T-helper 17 cell (primary cell): ENCODE measurements around the gene PRSS22. TPM values are rescaled to one million over a fixed set of nuclear protein-coding genes. Genes with fewer than 3 reads are reported as not detected.

ENCODE experiments used
- ATAC-seq: fragments of 150-1000 bp; cut with Tn5 transposase; 2 replicates; pipeline ENCODE4 v1.10.0; 2021; ENCODE audit warnings: mild to moderate bottlenecking, moderate library complexity
- DNase-seq, 3 donors: peaks; one replicate each; pipeline versions ENCODE4 v3.0.0 to v3.0.0-alpha.2; 2020 to 2021
- H3K9me3 ChIP-seq: one replicate; pipeline ENCODE4 v1.7.0; 2013; ENCODE audit warnings: low read length, mild to moderate bottlenecking; ENCODE audit not compliant: control insufficient read depth, poor library complexity, severe bottlenecking
- H3K27ac Mint-ChIP-seq: one replicate; pipeline ENCODE4 v1.8.0; 2022; ENCODE audit warnings: mild to moderate bottlenecking, moderate library complexity, mixed read lengths
- H3K27me3 Mint-ChIP-seq: one replicate; pipeline ENCODE4 v1.8.0; 2022; ENCODE audit warnings: mixed read lengths
- H3K36me3 Mint-ChIP-seq: one replicate; pipeline ENCODE4 v1.8.0; 2022; ENCODE audit warnings: low read depth, mixed read lengths
- H3K4me1 Mint-ChIP-seq: one replicate; pipeline ENCODE4 v1.8.0; 2022; ENCODE audit warnings: mild to moderate bottlenecking, mixed read lengths
- H3K4me3 Mint-ChIP-seq: one replicate; pipeline ENCODE4 v1.8.0; 2022; ENCODE audit warnings: mild to moderate bottlenecking, moderate library complexity, mixed read lengths
- total RNA-seq, 4 donors: library from RNA in 2 of 4; stranded (reverse) in 2 of 4; gene quantifications; one replicate each; pipeline ENCODE4 v1.2.3 and lab custom pipeline; 2022 to 2026

The PRSS22 gene
- total RNA-seq, 2 donors from 2014 or later: 0.37 to 0.92 TPM

GRCh38 chr16:2817340-2818271, 40.4 kb downstream of the PRSS22 start:
- no peak for ATAC-seq
- H3K4me1 Mint-ChIP-seq: no peaks in the 10 kb centered on the region
- no peak overlapping the region for H3K27ac Mint-ChIP-seq
- no peaks in the 10 kb centered on the region for H3K9me3 ChIP-seq
- H3K4me3 Mint-ChIP-seq: no peak overlapping the region
- peaks cover 5% of the 10 kb centered on the region for H3K27me3 Mint-ChIP-seq
- DNase-seq: no peak
- no peaks in the 10 kb centered on the region for H3K36me3 Mint-ChIP-seq

DNA sequence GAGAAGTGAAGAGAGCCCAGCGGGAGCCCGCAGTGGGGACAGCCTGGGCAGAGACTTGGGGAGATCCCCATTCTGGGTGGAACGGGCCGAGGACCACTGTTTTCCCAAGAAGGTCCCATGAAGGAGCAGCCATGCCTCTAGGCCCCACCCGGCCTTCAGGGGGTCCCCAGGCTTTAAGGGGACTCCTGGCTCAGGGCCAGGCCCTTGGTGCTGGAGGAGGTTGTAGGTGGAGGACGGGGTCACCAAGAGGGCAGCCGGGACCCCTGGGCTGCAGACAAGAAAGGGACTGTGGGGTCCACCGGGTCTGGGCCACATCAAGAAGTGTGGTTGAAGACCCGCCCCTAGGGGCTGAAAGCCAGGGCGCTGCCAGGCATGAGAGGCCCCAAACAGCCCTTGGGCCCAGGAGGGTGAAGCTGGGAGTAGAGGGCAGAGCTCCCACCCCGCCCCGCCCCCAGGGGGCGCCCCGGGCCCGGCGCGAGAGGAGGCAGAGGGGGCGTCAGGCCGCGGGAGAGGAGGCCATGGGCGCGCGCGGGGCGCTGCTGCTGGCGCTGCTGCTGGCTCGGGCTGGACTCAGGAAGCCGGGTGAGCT, 41.1 kb downstream of the PRSS22 start, which contains the start of gene PRSS21:
TSS of gene PRSS21 (plus strand) at position 487 of the 589 bp plus-strand sequence. CDS start at position 519, 32 bp downstream.
- H3K4me3 Mint-ChIP-seq: no peak within 1 kb of the TSS
- H3K4me1 Mint-ChIP-seq: no peaks in the 10 kb centered on the region
- ATAC-seq (peak; percentile 52), DNase-seq (peak in 1 of 3 donors; percentile 26)
- H3K27me3 Mint-ChIP-seq: peaks cover 5% of the 10 kb centered on the region
- no peaks in the 10 kb centered on the region for H3K36me3 Mint-ChIP-seq
- no peak within 1 kb of the TSS for H3K27ac Mint-ChIP-seq
- no peaks in the 10 kb centered on the region for H3K9me3 ChIP-seq

DNA sequence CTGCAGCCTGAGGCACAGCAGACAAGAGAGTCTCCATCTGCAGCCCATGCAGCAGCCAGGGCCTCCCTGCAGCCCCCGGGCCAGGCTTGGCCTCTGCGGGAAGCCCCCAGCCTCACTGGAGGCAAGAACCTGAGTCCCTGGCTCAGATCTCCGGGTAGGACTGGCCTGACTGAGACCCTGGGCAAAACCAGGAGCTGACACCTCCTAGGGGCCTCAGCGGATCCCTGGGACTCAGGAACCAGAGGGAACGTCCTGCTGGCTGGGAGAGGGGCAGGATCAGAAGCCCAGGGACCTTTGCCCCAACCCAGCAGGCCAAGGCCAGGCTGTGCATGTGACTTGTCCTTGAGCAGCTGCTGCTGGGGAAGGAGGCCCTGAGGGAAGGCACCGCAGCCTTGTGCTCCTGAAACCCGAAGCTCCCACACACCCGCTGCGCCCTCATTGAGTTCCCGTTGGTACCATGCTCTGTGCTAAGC, 42.6 kb downstream of the PRSS22 start:
- Mint-ChIP-seq H3K27ac (no peak overlapping the region), H3K36me3 (no peaks in the 10 kb centered on the region), H3K4me3 (no peak overlapping the region), H3K4me1 (no peaks in the 10 kb centered on the region), H3K27me3 (peaks cover 8% of the 10 kb centered on the region)
- no peaks in the 10 kb centered on the region for H3K9me3 ChIP-seq
- no peak for DNase-seq
- no peak for ATAC-seq

DNA sequence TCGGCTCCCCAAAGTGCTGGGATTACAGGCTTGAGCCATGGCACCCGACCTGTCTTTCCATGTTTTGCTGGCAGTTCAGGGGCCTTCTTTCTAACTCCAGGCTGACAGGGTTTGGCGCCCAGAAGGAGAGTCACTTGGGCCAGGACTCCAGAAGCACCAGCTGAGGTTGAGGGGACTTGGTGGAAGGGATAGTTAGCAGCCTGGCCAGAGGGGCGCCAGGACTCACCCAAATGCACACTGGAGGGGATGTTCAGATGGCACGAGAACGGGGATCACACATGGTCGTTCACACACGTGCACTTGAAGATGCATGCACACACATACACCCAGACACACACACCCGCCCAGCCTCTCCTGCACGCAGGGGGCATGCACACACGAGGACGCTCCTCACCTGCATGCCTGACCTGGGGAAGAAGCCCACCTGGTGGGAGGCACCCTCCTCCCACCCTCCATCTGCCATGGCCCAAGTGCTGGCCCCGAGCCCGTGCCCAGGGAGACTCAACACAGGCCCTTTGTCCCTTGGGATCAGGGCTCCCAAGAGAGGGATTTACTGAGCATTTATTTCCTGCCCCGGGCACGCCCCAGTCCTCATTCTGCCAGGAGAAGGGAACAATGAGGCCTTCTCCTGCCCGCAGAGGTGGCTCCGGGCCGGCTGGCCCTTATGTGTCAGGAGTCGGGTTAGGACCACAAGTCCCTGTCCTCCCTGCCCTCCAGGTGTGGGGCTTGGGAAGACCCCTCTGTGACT, 43.2 kb downstream of the PRSS22 start:
- H3K4me1 Mint-ChIP-seq: no peaks in the 10 kb centered on the region
- H3K27ac Mint-ChIP-seq: no peak overlapping the region
- H3K27me3 Mint-ChIP-seq: peaks cover 14% of the 10 kb centered on the region
- DNase-seq (no peak), ATAC-seq (no peak)
- no peak overlapping the region for H3K4me3 Mint-ChIP-seq
- H3K36me3 Mint-ChIP-seq: no peaks in the 10 kb centered on the region
- H3K9me3 ChIP-seq: no peaks in the 10 kb centered on the region

DNA sequence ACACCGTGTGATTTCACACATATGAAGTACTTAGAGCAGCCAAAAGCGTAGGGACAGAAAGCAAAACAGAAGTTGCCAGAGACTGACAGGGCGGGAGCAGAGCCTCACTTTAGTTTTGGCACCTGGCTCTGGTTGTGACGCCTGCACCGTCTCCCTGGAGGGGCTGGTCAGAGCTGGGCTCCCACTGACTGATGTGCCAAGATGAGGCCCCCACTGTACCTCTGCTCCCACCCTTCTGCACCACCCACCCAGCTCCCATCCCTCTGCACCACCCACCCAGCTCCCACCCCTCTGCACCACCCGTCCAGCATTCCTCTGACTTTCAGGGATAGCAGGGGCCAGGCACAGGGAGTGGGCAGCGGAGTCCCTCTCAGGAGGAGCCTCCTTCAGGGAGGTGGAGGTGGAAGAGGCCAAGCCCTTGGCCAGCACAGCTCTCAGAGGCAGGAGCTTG, 44.2 kb downstream of the PRSS22 start:
- Mint-ChIP-seq H3K4me1 (no peaks in the 10 kb centered on the region), H3K27ac (no peak overlapping the region), H3K36me3 (peaks cover 2% of the 10 kb centered on the region), H3K4me3 (no peak overlapping the region), H3K27me3 (peaks cover 19% of the 10 kb centered on the region)
- no peak for DNase-seq
- ATAC-seq: no peak
- no peaks in the 10 kb centered on the region for H3K9me3 ChIP-seq

- no peaks in the 10 kb centered on the region for H3K9me3 ChIP-seq
- Mint-ChIP-seq H3K36me3 (peaks cover 2% of the 10 kb centered on the region), H3K4me3 (no peak overlapping the region), H3K27me3 (peaks cover 31% of the 10 kb centered on the region), H3K4me1 (peaks cover 2% of the 10 kb centered on the region), H3K27ac (no peak overlapping the region)
- ATAC-seq (no peak), DNase-seq (no peak)
Measured at GRCh38 chr16:2811703-2812471, 46.1 kb downstream of the PRSS22 start.

GRCh38 chr16:2810651-2811050, 47.3 kb downstream of the PRSS22 start:
- H3K9me3 ChIP-seq: no peaks in the 10 kb centered on the region

GRCh38 chr16:2809149-2809760, 48.7 kb downstream of the PRSS22 start:
- ATAC-seq (no peak), DNase-seq (no peak)
- Mint-ChIP-seq H3K27ac (no peak overlapping the region), H3K36me3 (peaks cover 2% of the 10 kb centered on the region), H3K27me3 (peaks cover 38% of the 10 kb centered on the region), H3K4me3 (no peak overlapping the region), H3K4me1 (peaks cover 2% of the 10 kb centered on the region)
- H3K9me3 ChIP-seq: no peaks in the 10 kb centered on the region

More at GRCh38 chr16:2810651-2811050, 47.3 kb downstream of the PRSS22 start:
- ATAC-seq: no peak
- Mint-ChIP-seq H3K4me1 (peaks cover 2% of the 10 kb centered on the region), H3K27ac (no peak overlapping the region), H3K36me3 (peaks cover 2% of the 10 kb centered on the region), H3K4me3 (no peak overlapping the region), H3K27me3 (peaks cover 38% of the 10 kb centered on the region)
- DNase-seq: no peak

DNA sequence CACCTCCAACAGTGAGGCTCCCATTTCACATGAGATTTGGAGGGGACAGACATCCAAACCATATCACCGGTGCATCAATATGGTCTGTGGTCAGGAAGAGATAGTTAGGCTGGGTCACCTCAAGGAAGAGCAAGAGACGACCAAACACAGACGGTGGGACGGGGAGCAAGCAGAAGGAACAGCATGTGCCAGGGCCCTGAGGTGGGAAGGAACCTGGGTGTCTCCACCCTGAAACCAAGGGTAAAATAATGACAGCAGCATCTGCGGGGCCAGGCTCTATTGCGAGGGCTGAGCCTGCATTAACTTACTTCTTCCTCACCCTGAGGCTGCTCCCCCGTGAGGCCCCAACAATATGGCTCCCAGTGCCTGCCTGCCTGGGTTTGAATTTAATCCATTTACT, 49.8 kb downstream of the PRSS22 start:
- no peak for ATAC-seq
- peaks cover 38% of the 10 kb centered on the region for H3K27me3 Mint-ChIP-seq
- no peak overlapping the region for H3K4me3 Mint-ChIP-seq
- no peak for DNase-seq
- H3K9me3 ChIP-seq: no peaks in the 10 kb centered on the region
- no peak overlapping the region for H3K27ac Mint-ChIP-seq
- peaks cover 2% of the 10 kb centered on the region for H3K4me1 Mint-ChIP-seq
- peaks cover 2% of the 10 kb centered on the region for H3K36me3 Mint-ChIP-seq

- Mint-ChIP-seq H3K27me3 (peaks cover 38% of the 10 kb centered on the region), H3K36me3 (peaks cover 2% of the 10 kb centered on the region), H3K4me3 (no peak overlapping the region), H3K4me1 (peaks cover 4% of the 10 kb centered on the region), H3K27ac (no peak overlapping the region)
- no peak for DNase-seq
- ATAC-seq: no peak
- H3K9me3 ChIP-seq: no peaks in the 10 kb centered on the region
Measured at GRCh38 chr16:2806286-2806685, 51.7 kb downstream of the PRSS22 start.

GRCh38 chr16:2804728-2805127, 53.2 kb downstream of the PRSS22 start:
- H3K36me3 Mint-ChIP-seq: peaks cover 2% of the 10 kb centered on the region
- DNase-seq (no peak), ATAC-seq (no peak)
- peaks cover 28% of the 10 kb centered on the region for H3K27me3 Mint-ChIP-seq
- no peaks in the 10 kb centered on the region for H3K9me3 ChIP-seq
- H3K4me1 Mint-ChIP-seq: peaks cover 4% of the 10 kb centered on the region
- H3K27ac Mint-ChIP-seq: no peak overlapping the region
- H3K4me3 Mint-ChIP-seq: no peak overlapping the region

DNA sequence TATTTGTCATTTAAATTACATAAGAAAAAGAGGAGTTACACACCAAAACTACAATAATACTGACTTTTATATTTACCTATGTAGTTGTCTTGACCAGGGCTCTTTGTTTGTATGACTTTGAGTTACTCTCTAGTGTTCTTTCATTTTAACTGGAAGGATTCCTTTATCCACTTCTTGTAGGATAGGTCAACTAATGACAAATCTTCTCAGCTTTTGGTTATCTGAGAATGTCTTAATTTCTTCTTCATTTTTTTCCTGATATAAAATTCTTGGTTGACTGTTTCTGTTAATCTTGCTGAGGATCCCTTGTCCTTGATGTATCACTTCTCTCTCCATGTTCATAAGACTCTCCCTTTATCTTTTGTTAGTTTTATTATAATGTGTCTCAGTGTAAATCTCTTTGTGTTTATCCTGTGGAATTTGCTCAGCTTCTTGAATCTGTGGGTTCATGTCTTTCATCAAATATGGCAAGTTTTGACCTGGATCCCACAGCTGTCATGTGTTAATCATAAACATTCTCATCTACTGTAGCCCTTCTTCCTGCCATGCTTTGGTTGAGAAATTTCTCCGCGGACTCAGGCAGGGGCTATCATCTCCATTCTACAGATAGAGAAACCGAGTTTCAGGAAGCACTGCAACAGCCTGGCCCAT, 54.3 kb downstream of the PRSS22 start:
- no peaks in the 10 kb centered on the region for H3K36me3 Mint-ChIP-seq
- H3K27ac Mint-ChIP-seq: no peak overlapping the region
- no peak for ATAC-seq

More for the DNA sequence above, 54.3 kb downstream of the PRSS22 start:
- Mint-ChIP-seq H3K27me3 (peaks cover 18% of the 10 kb centered on the region), H3K4me1 (peaks cover 4% of the 10 kb centered on the region), H3K4me3 (no peak overlapping the region)
- no peaks in the 10 kb centered on the region for H3K9me3 ChIP-seq
- DNase-seq: no peak
